Stimulated activated CD4-positive, alpha-beta T cell treated with anti-CD3 and anti-CD28 coated beads, Interleukin-1b, Interleukin-23, amount 100 ng/mL, for 4 hours (primary cell): ENCODE data around the gene TMEM39A.

Experiments
- DNase-seq, 2 donors: peaks; one replicate each; pipeline ENCODE4 v3.0.0-alpha.2; 2020; ENCODE audit warnings: low read depth in 2 of 2

Gene TMEM39A

DNA sequence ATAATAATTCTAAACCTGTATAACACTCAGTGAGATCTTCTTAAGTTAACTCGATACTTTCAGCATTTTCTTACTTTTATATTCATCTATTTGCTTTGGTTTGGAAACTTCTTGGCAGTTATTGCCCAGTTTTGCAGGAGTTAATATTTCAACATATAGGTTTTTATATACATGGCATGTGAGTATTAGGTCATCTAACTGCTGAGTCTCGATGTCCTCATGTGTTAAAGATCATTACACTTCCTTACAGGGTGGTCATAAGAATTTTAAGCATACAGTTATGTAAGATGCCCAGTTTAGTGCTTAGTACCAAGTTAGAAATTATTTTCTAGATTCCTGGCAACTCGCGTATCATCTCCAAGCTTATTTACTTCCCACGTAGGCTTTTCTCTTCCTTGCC lies 62.9 kb downstream of the TMEM39A start:
- no peak for DNase-seq

DNA sequence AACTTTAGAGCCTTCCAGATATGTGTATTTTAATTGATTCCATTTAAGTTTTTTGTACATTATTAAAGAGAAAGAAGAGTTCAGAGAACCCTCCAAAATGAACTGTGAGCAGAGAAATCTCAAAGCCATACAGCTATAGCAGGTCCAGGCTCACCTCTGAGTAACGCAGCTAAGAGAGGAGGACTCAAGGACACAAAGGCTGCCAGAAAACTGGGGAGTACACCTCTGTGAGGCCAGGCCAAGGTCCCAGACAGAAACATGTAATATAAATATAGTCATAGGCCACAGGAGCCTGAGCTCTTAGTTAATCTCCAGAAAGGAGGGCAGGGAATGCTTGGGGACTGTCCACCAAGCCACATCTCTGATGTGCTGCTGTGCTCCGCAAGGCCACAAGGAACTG lies 66.5 kb downstream of the TMEM39A start:
- no peak for DNase-seq

DNA sequence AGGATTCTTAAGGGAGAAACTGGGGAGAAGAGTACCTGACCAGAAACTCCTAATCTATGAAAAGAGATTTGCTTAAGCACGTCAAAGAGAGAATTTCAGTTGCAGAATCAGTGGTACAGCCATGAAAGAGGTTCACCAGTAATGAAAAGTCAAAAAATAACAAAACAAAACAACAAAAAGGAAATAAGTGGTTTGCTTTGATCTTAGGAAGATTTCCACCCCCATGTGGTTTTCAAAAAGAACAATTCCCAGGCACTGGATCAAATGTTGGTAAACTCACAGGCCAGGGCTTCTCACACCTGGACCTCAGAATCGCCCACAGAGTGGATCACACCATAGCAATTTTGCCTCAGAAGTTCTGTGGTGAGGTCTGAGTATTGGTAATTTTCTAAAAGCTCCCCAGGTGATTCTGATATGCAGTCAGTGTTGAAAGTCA lies 67.5 kb downstream of the TMEM39A start:
- no peak for DNase-seq

DNA sequence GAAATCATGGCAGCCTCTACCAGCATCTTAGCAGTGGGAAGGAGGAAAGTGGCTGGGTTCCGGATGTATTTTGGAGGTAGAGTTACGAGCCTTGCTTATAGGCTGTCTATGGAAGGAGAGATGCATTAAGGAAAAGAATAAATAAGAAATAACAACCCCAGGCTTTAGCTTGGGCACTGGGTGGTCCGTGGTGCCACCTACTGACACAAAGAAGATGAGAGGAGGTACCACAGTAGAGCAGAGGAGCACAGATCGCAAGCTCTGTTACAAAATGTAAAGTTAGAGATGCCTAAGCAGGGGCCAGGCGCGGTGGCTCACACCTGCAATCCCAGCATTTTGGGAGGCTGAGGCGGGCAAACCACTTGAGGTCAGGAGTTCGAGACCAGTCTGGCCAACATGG lies 74.8 kb downstream of the TMEM39A start:
- DNase-seq, result no peak

DNA sequence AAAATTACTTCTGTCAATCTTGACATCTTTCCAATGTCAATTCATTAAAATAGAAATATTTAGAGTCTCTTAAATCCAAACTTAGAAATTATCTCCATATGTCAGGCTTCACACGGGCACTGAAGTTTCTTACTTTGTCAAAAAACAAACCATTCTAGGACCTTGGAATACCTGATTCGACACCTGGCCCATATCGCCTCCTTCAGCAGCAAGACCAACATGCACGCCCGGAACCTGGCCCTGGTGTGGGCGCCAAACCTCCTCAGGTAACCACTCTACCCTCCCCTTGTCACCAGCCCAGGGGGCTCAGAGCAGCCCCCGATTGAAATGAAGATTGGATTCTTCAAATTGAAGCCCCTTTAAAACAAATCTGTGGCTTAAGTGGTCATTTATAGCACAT lies 81.3 kb downstream of the TMEM39A start:
- no peak for DNase-seq

DNA sequence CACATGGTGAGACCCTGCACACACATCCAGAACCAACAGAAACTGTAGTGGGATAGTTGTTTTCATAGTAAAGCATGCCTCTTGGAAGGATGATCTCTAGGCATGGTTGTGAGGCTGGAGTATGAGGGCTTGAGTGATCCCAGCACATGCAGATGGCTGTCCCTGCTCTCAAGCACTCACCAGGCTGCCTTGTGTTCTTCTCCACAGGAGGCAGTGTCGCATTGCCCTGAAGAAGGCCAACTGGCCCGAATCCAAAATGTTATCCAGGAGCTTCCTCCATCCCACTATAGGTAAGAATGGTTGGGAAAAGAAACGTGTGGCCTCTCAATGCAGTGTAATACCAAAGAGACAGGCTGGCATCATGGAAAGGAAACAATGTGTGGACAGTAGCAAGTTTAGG lies 82.7 kb downstream of the TMEM39A start:
- DNase-seq, result no peak
